ENCODE results near the gene SCYL2. TPM values are rescaled to one million over a fixed set of nuclear protein-coding genes. Genes with fewer than 3 reads are reported as not detected.

SCYL2 gene
- total and polyA plus RNA-seq, 2 of the 13 experiments (the other 11 are each of a cell fraction or from before 2014, with no cell fraction given): 11.4 to 28.8 TPM

- no peaks in the 10 kb centered on the region for H3K79me2 ChIP-seq (ENCODE audit: insufficient read depth, low read length)
- POLR2A ChIA-PET: no interaction called here
- peak; percentile 79 for ATAC-seq
- H2AFZ ChIP-seq (ENCODE audit: low read length): no peak overlapping the region
- no peaks in the 10 kb centered on the region for H4K20me1 ChIP-seq (ENCODE audit: insufficient read depth, low read length)
- H3K4me1 ChIP-seq (ENCODE audit: insufficient read depth, low read length): peaks cover 17% of the 10 kb centered on the region
- no peaks in the 10 kb centered on the region; a peak in 1 of 5 replicates for H3K27me3 ChIP-seq (ENCODE audit: control insufficient read depth in 1 of 2, insufficient read depth in 2 of 2, low read length in 2 of 2)
- TF ChIP-seq PHF21A (CRISPR knock-in tag; IDR thresholded peaks at IDR 0.05) (no peak), MAFK (conservative IDR thresholded peaks at IDR 0.05 in 1 of 2, IDR thresholded peaks at IDR 0.05 in 1 of 2; ENCODE audit: low read length in 2 of 2) (peak; percentile 37 to 47; a peak in 1 of 4 replicates), THRA (CRISPR knock-in tag; IDR thresholded peaks at IDR 0.05; ENCODE audit: borderline replicate concordance) (0 out of 2 replicates have a peak, but pooled peaks have one; percentile 12), ZNF383 (CRISPR knock-in tag; IDR thresholded peaks at IDR 0.05; ENCODE audit: borderline replicate concordance) (no peak), SP4 (CRISPR knock-in tag; IDR thresholded peaks at IDR 0.05) (no peak), ARID5B (CRISPR knock-in tag; IDR thresholded peaks at IDR 0.05) (peak; percentile 42; the same call in 1 of the 2 replicates), TEAD3 (CRISPR knock-in tag; optimal IDR thresholded peaks at IDR 0.05; ENCODE audit: borderline replicate concordance) (peak; percentile 52), MAFF (IDR thresholded peaks at IDR 0.05; ENCODE audit: low read depth, low read length) (0 out of 2 replicates have a peak, but pooled peaks have one; percentile 25)
- FAIRE-seq: no peak
- H3K4me3 ChIP-seq (replicated peaks in 1 of 3; ENCODE audit: insufficient read depth in 1 of 3, low read depth in 2 of 3, low read length in 3 of 3): no peak overlapping the region
- peak; percentile 28 for DNase-seq (ENCODE audit: low spot score)
- 0 out of 2 replicates have a peak overlapping the region, but pooled peaks have one; percentile 4 for H3K4me2 ChIP-seq (ENCODE audit: low read depth, low read length)
- no peaks in the 10 kb centered on the region for H3K36me3 ChIP-seq (replicated peaks in 1 of 2; ENCODE audit: control insufficient read depth in 1 of 2, insufficient read depth in 2 of 2, low read length in 2 of 2)
- 42% methylated on average over 6 of the region's 6 CpGs for WGBS (ENCODE audit: low lambda C conversion rate)
- intact Hi-C loops (cut with micrococcal nuclease; ENCODE audit: unreplicated experiment) (no loop called here), in situ Hi-C loops (cut with HindIII; ENCODE audit: extremely low pct_ligation_motif_present, low pct_unique_long_range_greater_than_20kb) (no loop called here)
- CTCF ChIA-PET (ENCODE audit: low intra/inter-chr PET ratio, low total read pairs): no interaction called here
- BruUV-seq (replicated peaks): no TSS peak
- H3K27ac ChIP-seq (ENCODE audit: extremely low read length, insufficient read depth, low read length): no peak overlapping the region
- H3K9me3 ChIP-seq (ENCODE audit: low read length): no peaks in the 10 kb centered on the region
- no peak overlapping the region for H3K9ac ChIP-seq (ENCODE audit: insufficient read depth, low read depth, low read length)
Measured at GRCh38 chr12:100371146-100371545, 104.2 kb downstream of the SCYL2 start.

Measured in HepG2 (cell line).